Right atrium auricular region (tissue), 2 donors: Measurements from ENCODE around the gene HES4. TPM values are rescaled to one million over a fixed set of nuclear protein-coding genes. Genes with fewer than 3 reads are reported as not detected.
"Not testable (repeated sequence)": the region's sequence is repeated elsewhere in the genome, so short reads cannot be mapped to it uniquely, and the experiment has no call there.

Experiments
- DNase-seq: peaks from one replicate; pipeline ENCODE4 v3.0.0-alpha.2; 2019; ENCODE audit warnings: low spot score
- H3K27ac ChIP-seq, 2 donors: fragments of 200-600 bp; sonication (generic); 1 replicate in 1 of 2; 2 replicates in 1 of 2; pipeline ENCODE4 v1.5.1; 2016 to 2019
- H3K27me3 ChIP-seq, 2 donors: fragments of 200-600 bp; sonication (generic); one replicate each; pipeline versions ENCODE4 v1.5.1 to v1.6.0; 2017 to 2019
- H3K36me3 ChIP-seq: fragments of 200-600 bp; sonication (generic); one replicate; pipeline ENCODE4 v1.5.1; 2016
- H3K4me1 ChIP-seq, 2 donors: fragments of 200-600 bp; sonication (generic); one replicate each; pipeline versions ENCODE4 v1.5.1 to v1.6.0; 2017 to 2019
- H3K4me3 ChIP-seq, 2 donors: fragments of 200-600 bp; sonication (generic); 1 replicate in 1 of 2; 2 replicates in 1 of 2; pipeline ENCODE4 v1.5.1; 2017 to 2019; ENCODE audit warnings: mild to moderate bottlenecking in 1 of 2, moderate library complexity in 1 of 2
- H3K9me3 ChIP-seq, 2 donors: fragments of 200-600 bp; sonication (generic); one replicate each; pipeline ENCODE4 v1.5.1; 2019
- CTCF ChIP-seq, 2 donors: fragments of 200-600 bp; sonication (generic); IDR thresholded peaks; one replicate each; pipeline ENCODE4 v1.5.1; 2019; ENCODE audit warnings: antibody characterized with exemption in 2 of 2
- total RNA-seq, 2 donors: library from RNA; depleted of rRNA; stranded (reverse); fragments of >200 nt; gene quantifications; one replicate each; pipeline ENCODE4 v1.1.0, GENCODE V29; 2016

The HES4 gene
- total RNA-seq, 2 donors from 2014 or later = 31.8 to 68.4 TPM

- Histone ChIP-seq H3K36me3 (no peaks in the 10 kb centered on the region), H3K27me3 (no peaks in the 10 kb centered on the region), H3K4me3 (peak overlapping the region; percentile 69 to 76), H3K9me3 (no peaks in the 10 kb centered on the region), H3K27ac (peak overlapping the region in 1 of 2 donors; percentile 87), H3K4me1 (peaks cover 0 to 51% of the 10 kb centered on the region in 2 donors)
- no peak for DNase-seq
- no peak for TF ChIP-seq CTCF (IDR thresholded peaks at IDR 0.05)
These were observed 21.4 kb upstream of the HES4 start for GRCh38 chr1:1021010-1021919.

DNA sequence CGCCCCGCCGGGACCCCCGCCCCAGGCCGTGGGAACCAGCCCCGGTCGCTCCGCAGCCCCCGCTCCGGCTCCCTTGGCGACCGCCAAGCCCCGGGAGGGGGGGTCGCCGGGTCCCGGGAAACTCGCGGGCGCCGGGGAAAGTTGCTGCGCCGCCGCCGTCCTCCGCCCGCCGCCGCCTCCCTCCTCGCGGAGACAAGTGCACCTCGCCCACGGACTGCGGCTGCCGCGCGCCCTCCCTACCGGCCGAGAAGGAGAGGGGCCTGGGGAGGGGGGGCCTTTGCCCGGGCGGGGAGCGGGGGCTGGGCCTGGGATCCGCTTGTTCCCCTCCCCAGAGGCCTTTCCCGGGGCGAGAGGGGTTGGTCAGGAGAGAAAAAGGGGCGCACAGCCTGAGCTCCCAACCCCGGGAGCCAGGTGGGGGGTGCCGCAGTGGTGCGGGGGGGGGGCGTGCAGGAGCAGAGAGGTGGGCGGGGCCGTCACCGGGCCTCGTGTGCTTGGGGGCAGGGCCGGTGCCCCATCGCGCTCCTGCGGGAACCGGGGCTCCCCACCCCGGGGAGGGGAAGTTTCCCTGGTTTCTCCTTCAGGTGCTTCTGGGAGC, 20.6 kb upstream of the HES4 start:
- Histone ChIP-seq H3K36me3 (no peaks in the 10 kb centered on the region), H3K9me3 (no peaks in the 10 kb centered on the region), H3K27me3 (no peaks in the 10 kb centered on the region), H3K4me1 (peaks cover 0 to 43% of the 10 kb centered on the region in 2 donors), H3K27ac (peak overlapping the region; percentile 87 to 94), H3K4me3 (peak overlapping the region; percentile 69 to 76)
- no peak for TF ChIP-seq CTCF (IDR thresholded peaks at IDR 0.05)
- DNase-seq = no peak

- no peak for DNase-seq
- H3K4me1 ChIP-seq = peaks cover 0 to 38% of the 10 kb centered on the region in 2 donors
- TF ChIP-seq CTCF (IDR thresholded peaks at IDR 0.05) = no peak
These were observed 20.1 kb upstream of the HES4 start, which contains the start of gene AGRN for GRCh38 chr1:1020000-1020404. Gene AGRN (plus strand): TSS chr1:1020120. CDS start chr1:1020173, 53 bp downstream.

DNA sequence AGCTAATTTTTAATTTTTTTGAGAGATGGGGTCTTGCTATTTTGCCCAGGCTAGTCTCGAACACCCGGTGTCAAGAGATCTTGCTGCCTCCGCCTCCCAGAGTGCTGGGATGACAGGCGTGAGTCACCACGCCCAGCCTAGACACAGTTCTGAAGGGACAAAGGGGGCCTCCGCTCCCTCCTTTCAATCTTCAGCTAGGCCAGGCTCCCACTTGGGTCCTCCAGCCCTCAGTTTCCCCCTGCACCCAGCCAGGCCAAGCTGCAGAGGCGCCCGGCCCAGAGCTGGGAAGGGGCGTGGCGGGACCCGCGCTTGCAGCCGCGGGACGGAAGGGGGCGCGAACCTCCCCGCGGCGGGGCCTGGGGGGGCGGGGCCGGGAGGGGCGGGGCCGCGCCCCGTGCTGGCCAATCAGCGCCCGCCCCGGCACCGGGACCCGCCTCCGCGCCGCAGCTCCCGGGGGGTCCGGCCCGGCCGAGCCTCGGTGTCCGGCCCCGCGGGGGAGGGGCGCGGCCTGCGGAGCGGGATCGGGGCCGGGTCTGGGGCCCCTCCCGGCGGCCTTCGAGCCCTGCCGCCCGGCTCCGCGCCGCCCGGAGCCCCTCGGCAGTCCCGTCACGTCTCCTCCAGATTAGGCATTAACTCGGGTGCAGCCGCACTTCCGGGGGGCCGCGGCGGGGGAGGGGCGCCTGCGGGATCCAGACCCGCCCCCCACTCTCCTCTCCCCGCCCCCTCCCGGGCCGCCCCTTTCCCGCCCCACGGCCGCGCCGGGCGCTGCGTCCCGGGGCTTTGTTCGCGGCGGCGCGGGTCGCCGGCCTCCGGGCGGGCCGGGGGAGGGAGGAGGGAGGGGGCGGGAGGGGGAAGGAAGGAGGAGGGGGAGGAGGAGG, 19.5 kb upstream of the HES4 start:
- H3K36me3 ChIP-seq = no peaks in the 10 kb centered on the region
- peak; percentile 65 to 72 for TF ChIP-seq CTCF (IDR thresholded peaks at IDR 0.05)
- H3K27me3 ChIP-seq = no peaks in the 10 kb centered on the region
- peak; percentile 75 for DNase-seq
- H3K4me3 ChIP-seq = peak overlapping the region; percentile 69 to 76
- H3K27ac ChIP-seq = peak overlapping the region; percentile 87 to 94
- H3K4me1 ChIP-seq = peaks cover 0 to 33% of the 10 kb centered on the region in 2 donors
- H3K9me3 ChIP-seq = no peaks in the 10 kb centered on the region

More at GRCh38 chr1:1020000-1020404, 20.1 kb upstream of the HES4 start, which contains the start of gene AGRN:
- Histone ChIP-seq H3K27me3 (no peaks in the 10 kb centered on the region), H3K4me3 (peak within 1 kb of the TSS; percentile 69 to 76), H3K27ac (peak within 1 kb of the TSS; percentile 87 to 94), H3K36me3 (no peaks in the 10 kb centered on the region), H3K9me3 (no peaks in the 10 kb centered on the region)

DNA sequence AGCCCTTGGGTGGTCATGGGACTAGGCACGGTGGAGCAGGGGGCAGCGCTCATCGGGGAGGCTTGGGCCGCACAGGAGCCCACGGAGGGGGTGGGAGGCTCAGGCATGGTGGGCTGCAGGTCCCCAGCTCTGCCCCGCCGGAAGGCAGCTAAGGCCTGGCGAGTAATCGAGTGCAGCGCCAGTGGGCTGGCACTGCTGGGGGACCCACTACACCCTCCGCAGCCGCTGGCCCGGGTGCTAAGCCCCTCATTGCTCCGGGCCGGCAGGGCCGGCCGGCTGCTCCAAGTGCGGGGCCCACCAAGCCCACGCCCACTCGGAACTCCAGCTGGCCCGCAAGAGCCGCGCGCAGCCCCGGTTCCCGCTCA, 18.4 kb upstream of the HES4 start:
- H3K4me3 ChIP-seq, DNase-seq, H3K9me3 ChIP-seq, H3K36me3 ChIP-seq, H3K27me3 ChIP-seq, H3K27ac ChIP-seq: not testable (repeated sequence)
- peaks cover 0 to 32% of the 10 kb centered on the region in 2 donors for H3K4me1 ChIP-seq

DNA sequence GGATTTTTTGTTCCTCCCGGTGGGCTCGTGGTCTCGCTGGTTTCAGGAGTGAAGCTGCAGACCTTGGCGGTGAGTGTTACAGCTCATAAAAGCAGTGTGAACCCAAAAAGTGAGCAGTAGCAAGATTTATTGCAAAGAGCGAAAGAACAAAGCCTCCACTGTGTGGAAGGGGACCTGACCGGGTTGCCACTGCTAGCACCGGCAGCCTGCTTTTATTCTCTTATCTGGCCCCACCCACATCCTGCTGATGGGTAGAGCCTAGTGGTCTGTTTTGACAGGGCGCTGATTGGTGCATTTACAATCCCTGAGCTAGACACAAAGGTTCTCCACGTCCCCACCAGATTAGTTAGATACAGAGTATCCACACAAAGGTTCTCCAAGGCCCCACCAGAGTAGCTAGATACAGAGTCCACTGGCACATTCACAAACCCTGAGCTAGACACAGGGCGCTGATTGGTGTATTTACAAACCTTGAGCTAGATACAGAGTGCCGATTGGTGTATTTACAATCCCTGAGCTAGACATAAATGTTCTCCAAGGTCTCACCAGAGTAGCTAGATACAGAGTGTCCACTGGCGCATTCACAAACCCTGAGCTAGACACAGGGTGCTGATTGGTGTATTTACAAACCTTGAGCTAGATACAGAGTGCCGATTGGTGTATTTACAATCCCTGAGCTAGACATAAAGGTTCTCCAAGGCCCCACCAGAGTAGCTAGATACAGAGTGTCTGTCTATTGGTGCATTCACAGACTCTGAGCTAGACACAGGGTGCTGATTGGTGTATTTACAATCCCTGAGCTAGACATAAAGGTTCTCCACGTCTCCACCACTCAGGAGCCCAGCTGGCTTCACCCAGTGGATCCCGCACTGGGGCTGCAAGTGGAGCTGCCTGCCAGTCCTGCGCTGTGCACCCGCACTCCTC, 17.8 kb upstream of the HES4 start:
- peaks cover 0 to 31% of the 10 kb centered on the region in 2 donors for H3K4me1 ChIP-seq
- not testable (repeated sequence) for H3K27ac ChIP-seq, DNase-seq, H3K27me3 ChIP-seq, H3K4me3 ChIP-seq, H3K9me3 ChIP-seq, H3K36me3 ChIP-seq
